Measurements from ENCODE around the gene TNFAIP1.

Gene TNFAIP1

GRCh38 chr17:28372203-28372944 is 36.8 kb downstream of the TNFAIP1 start:
- DNase-seq = peak; percentile 23

- no peak for DNase-seq
Observed at GRCh38 chr17:28372945-28373274, 37.3 kb downstream of the TNFAIP1 start.

GRCh38 chr17:28379814-28380801 is 44.5 kb downstream of the TNFAIP1 start:
- DNase-seq = peak; percentile 73

GRCh38 chr17:28381141-28381825 is 45.7 kb downstream of the TNFAIP1 start:
- no peak for DNase-seq

GRCh38 chr17:28384281-28385036 is 48.9 kb downstream of the TNFAIP1 start:
- DNase-seq = no peak

- no peak for DNase-seq
Observed at GRCh38 chr17:28385037-28385400, 49.5 kb downstream of the TNFAIP1 start.

- DNase-seq = no peak
Observed at GRCh38 chr17:28385406-28385805, 49.8 kb downstream of the TNFAIP1 start.

GRCh38 chr17:28386391-28386790 is 50.8 kb downstream of the TNFAIP1 start:
- DNase-seq = no peak

GRCh38 chr17:28388106-28388505 is 52.5 kb downstream of the TNFAIP1 start:
- no peak for DNase-seq

GRCh38 chr17:28390141-28390540 is 54.6 kb downstream of the TNFAIP1 start:
- DNase-seq = no peak

GRCh38 chr17:28390563-28390962 is 55.0 kb downstream of the TNFAIP1 start:
- no peak for DNase-seq

- no peak for DNase-seq
Observed at GRCh38 chr17:28390984-28391383, 55.4 kb downstream of the TNFAIP1 start.

- DNase-seq = no peak
Observed at GRCh38 chr17:28391401-28391800, 55.8 kb downstream of the TNFAIP1 start.

- DNase-seq = no peak
Observed at GRCh38 chr17:28392491-28392890, 56.9 kb downstream of the TNFAIP1 start.

- no peak for DNase-seq
Observed at GRCh38 chr17:28394337-28395116, 59.0 kb downstream of the TNFAIP1 start.

- no peak for DNase-seq
Observed at GRCh38 chr17:28395426-28395825, 59.9 kb downstream of the TNFAIP1 start.

GRCh38 chr17:28395968-28396367 is 60.4 kb downstream of the TNFAIP1 start:
- no peak for DNase-seq
